ENCODE measurements around the gene SLC1A2. TPM values are rescaled to one million over a fixed set of nuclear protein-coding genes. Genes with fewer than 3 reads are reported as not detected.

Gene SLC1A2
- total RNA-seq, 4 donors from 2014 or later = 0.05 to 1.2 (median 0.54) TPM

GRCh38 chr11:35241083-35241482 is 178.3 kb downstream of the SLC1A2 start:
- no peaks in the 10 kb centered on the region for H3K36me3 ChIP-seq
- intact Hi-C loops (cut with DNase I) = no loop called here
- no peak for TF ChIP-seq CTCF (IDR thresholded peaks at IDR 0.05)
- no peak overlapping the region for H3K4me3 ChIP-seq (replicated peaks in 1 of 3)
- H3K27ac ChIP-seq = no peak overlapping the region
- H3K27me3 ChIP-seq = no peaks in the 10 kb centered on the region
- DNase-seq = no peak
- peaks cover 38% of the 10 kb centered on the region in 2 donors for H3K4me1 ChIP-seq
- H3K9me3 ChIP-seq = no peaks in the 10 kb centered on the region
- 92 to 100% methylated on average over 1 of the region's 1 CpG for WGBS, 2 donors

- WGBS, 2 donors = 78% methylated on average over 4 of the region's 4 CpGs
- H3K27me3 ChIP-seq = no peaks in the 10 kb centered on the region
- no peak for TF ChIP-seq POLR2A (IDR thresholded peaks at IDR 0.05)
- no peak for TF ChIP-seq CTCF (IDR thresholded peaks at IDR 0.05)
- intact Hi-C loops (cut with DNase I) = loop anchor here (10.0 kb wide), 1 partner anchor 105 kb away; the partner anchor contains the start of gene CD44
- peak overlapping the region; percentile 20 to 96 (median 81) for H3K27ac ChIP-seq
- no peaks in the 10 kb centered on the region for H3K9me3 ChIP-seq
- no peaks in the 10 kb centered on the region for H3K36me3 ChIP-seq
- H3K4me3 ChIP-seq (replicated peaks in 1 of 3) = no peak overlapping the region
- DNase-seq = no peak
- peaks cover 48 to 50% of the 10 kb centered on the region in 2 donors for H3K4me1 ChIP-seq
These were observed 179.8 kb downstream of the SLC1A2 start for GRCh38 chr11:35239471-35240075.

- H3K27me3 ChIP-seq = no peaks in the 10 kb centered on the region
- intact Hi-C loops (cut with DNase I) = loop anchor here (10.0 kb wide), 1 partner anchor 104 kb away; the partner anchor contains the start of gene CD44
- H3K27ac ChIP-seq = peak overlapping the region; percentile 81 to 96 (median 82)
- WGBS, 2 donors = 90 to 95% methylated on average over 1 of the region's 1 CpG
- H3K36me3 ChIP-seq = no peaks in the 10 kb centered on the region
- TF ChIP-seq POLR2A (IDR thresholded peaks at IDR 0.05) (no peak), CTCF (IDR thresholded peaks at IDR 0.05) (no peak)
- DNase-seq = peak in 1 of 2 donors; percentile 11
- H3K4me3 ChIP-seq (replicated peaks in 1 of 3) = no peak overlapping the region
- H3K4me1 ChIP-seq = peaks cover 48 to 50% of the 10 kb centered on the region in 2 donors
- no peaks in the 10 kb centered on the region for H3K9me3 ChIP-seq
These were observed 180.5 kb downstream of the SLC1A2 start for GRCh38 chr11:35238882-35239281.

- no peaks in the 10 kb centered on the region for H3K27me3 ChIP-seq
- intact Hi-C loops (cut with DNase I) = loop anchor here (10.0 kb wide), 1 partner anchor 103 kb away; the partner anchor contains the start of gene CD44
- 45 to 49% methylated on average over 15 of the region's 15 CpGs for WGBS, 2 donors
- no peaks in the 10 kb centered on the region for H3K9me3 ChIP-seq
- peaks cover 53 to 54% of the 10 kb centered on the region in 2 donors for H3K4me1 ChIP-seq
- TF ChIP-seq POLR2A (IDR thresholded peaks at IDR 0.05) (no peak), CTCF (IDR thresholded peaks at IDR 0.05) (peak; percentile 15 to 64 (median 51))
- no peak overlapping the region for H3K4me3 ChIP-seq (replicated peaks in 1 of 3)
- DNase-seq = peak; percentile 40 to 46
- H3K27ac ChIP-seq = peak overlapping the region; percentile 81 to 96 (median 82)
- H3K36me3 ChIP-seq = no peaks in the 10 kb centered on the region
These were observed 181.3 kb downstream of the SLC1A2 start for GRCh38 chr11:35237860-35238715.

Measured in thyroid gland (tissue), 4 donors.